OCI-M2 (cell line): ENCODE data around the gene PRKG2.

Experiments used
- DNase-seq: peaks from one replicate; lab custom pipeline; 2025; ENCODE audit not compliant: unreplicated experiment; lab: John Stamatoyannopoulos, UW

The PRKG2 gene

DNA sequence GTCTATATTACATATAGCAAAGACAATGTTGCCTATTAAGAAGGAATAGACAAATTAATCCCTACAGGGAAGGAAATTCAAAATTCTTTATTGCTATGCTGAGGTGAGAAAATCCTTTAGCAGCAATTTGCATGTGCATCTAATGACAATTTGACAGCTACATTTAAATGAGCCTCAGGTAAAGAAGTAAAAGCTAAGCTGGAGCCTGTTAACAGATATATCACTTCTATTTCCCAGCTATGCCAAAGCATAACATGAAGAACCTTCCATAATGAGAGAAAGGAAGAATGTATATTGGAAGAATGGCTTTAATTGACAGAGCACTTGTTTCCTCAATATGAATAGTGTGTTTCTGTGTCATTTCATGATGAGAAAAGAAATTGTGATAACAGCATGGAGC is 112.9 kb downstream of the PRKG2 start:
- no peak for DNase-seq

DNA sequence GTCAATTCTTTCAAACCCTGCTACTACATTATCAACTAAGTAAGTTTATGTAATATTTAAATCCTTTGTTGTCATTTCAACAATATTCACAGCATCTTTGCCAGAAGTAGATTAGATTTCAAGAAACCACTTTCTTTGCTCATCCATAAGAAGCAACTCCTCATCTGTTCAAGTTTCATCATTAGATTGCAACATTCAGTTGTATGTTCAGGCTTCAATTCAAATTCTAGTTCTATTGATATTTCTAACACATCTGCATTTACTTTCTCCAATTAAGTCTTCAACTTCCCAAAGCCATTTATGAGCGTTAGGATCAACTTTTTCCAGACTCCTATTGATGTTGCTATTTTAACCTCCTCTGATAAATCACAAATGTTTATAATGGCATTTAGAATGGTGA is 118.5 kb downstream of the PRKG2 start:
- DNase-seq: no peak

DNA sequence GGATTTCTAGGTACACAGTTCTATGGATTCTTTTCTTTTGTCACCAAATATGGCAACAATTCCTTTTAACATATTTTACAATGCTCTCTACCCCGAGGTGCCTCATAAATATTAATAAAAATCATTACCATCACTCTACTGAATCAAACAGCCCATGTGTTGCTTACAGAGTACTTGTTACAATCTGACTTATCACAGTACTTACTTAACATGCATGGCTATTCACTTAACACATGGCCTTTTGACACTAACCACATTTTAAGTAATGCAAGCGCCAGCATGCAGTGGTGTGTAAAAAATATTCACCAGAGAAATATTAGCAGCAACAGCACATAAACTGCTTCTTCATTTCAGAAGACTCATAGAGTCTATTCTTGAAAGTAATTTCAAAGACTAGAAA is 119.6 kb downstream of the PRKG2 start:
- no peak for DNase-seq

DNA sequence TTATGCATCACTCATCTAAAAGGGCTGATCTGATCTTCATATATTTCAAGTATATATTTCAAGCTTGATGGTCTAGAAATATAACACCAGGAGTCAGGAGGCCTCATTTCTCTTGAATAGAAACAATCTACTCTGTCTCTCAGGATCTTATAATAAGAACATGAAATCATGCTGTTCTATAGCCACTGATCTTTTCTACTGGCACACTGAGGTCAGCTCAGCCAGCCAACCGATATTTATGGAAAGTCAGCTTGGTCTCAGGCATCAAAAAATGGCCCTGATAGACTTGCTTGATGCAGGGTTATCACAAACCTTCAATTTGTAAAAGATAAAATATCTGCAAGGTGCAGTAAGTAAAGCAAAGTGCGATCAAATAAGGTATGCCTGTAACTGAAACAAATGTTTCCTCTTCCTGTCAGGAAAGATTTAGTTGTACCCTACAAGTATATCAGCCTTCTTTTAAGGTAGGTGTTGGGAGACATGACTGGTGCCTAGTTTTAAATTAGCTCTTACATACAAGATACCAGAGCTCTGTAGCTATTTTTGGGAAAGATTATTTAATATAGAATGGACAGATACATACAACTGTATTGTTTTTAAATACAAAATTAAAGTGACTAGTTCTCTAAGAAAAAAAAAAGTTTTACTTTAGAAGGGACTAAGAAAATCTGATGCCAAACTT is 121.2 kb downstream of the PRKG2 start:
- DNase-seq: no peak

DNA sequence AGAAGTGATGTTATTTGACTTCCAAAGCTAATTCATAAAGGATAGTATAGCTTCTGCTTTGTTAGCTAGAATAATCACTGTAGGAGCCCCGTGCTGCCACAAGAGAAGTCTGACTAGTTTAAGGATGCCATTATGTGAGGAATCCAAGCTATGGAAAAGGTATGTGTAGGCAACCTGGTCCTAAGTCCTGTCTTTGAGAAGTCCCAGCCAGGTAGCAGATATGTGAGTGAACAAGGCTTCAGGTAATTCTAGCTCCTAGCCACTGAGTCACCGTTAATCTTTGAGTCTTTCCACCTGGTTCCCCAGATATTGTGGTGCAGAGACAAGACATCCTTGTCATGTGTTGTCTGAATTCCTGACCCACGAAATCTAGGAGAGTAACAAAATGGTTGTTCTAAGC is 129.0 kb downstream of the PRKG2 start:
- DNase-seq: no peak

DNA sequence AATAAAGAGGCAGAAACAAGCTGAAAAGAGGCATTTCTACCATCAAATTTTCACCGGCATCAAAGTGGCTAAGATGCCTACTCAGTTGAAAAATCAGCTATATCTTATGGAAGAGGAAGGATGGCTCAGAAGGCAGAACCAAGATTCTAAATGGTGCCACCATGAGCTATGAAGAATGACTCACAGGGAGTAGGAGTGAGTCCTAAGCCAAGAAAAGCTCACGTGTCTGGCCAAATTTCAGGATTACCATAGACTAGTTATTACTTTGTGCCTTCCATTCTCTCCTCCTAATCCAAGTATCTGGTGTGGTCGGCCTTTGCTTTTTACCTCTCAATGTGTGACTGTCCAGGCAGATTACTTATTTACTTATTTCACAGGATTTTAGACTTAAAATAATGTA is 129.7 kb downstream of the PRKG2 start:
- no peak for DNase-seq

DNA sequence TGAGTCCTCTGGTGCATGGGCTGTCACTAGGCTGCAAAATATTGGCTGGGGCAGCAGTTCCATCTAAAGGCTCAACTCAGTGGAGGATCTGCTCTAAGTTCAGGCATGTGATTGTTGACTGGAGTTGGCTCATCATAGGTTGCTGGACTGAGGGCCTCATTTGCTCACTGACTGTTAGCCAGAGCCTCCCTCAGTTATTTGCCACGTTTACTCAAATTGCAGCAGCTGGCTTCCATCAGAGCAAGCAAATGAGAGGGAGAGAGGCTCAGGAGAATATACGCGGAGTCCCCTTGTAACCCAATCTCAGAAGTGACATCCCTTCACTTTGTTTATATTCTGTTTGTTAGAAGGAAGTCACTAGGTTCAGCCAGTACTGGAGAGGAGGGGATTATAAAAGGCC is 130.4 kb downstream of the PRKG2 start:
- no peak for DNase-seq

DNA sequence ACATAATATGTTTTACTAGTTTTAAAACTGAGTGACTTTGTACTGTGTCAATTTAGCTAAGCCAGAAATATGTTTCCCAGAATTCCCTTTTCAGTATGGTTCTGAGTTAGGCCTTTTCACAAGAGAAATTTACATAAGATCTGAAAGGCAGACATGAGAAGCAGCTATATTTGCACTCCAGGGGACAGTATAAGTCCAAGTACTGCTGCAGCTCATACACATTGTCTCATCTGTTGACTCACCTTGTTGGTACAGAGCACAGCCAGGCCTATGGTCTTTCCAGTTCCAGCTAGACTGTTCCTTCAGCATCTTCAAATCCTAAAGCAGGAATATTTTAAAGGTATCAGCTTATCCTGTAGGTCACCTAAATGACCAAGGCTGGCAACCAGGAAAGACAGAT is 131.0 kb downstream of the PRKG2 start:
- no peak for DNase-seq

DNA sequence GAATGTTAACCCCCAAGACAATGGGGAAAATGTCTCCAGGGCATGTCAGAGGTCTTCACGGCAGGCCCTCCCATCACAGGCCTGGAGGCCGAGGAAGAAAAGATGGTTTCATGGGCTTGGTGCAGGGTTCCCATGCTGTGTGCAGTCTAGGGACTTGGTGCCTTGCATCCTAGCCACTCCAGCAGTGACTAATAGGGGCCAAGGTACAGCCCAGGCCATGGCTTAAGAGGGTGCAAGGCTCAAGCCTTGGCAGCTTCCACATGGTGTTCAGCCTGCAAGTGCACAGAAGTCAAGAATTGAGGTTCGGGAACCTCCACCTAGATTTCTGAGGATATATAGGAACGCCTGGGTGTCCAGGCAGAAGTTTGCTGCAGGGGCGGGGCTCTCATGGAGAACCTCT is 133.9 kb downstream of the PRKG2 start:
- DNase-seq: no peak

DNA sequence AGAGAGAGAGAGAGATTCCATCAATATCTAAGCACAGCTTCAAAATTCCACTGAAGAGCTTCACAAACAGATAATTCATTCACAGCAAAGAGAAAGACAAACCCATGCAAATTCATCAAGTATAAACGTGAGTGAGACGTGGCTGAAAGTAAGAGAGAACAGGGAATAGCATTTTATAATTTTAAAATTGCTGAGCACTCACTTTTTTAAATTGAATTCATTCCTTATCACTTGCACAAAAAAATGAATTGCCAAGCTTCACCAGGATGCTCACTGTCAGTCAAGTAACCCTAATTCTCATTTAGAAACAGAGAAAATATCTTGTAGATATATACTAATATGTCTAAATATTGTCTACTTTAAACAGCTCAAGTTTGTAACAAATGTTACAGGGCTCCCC is 144.0 kb downstream of the PRKG2 start:
- DNase-seq: no peak

DNA sequence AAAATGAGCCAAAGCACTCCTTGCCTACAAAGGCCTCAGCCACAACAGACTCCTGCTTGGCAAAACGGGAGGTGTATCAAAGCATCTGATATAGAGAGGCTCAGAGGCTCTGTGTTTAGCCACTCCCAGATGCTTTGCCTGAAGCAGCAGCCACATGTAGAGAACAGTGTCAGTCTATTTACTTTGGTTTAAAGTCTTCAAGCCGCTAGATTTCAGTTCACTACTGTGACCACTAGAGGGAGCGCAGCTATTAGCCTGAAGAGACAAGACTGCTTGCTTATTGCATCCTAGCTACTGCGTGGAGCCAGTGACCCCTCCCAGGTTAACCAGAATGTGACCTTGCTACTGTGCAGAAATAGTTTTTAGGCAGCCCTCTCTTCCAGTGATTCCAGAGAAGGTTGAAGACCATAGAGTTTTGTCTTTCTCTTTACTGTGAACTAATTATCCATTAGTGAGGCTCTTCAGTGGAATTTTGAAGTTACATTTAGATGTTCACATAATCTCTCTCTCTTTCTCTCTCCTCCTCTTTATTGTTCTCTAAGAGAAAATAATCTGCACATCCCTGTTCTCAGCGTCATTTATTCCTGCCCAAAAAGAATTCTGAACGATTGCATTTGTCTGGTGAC is 145.2 kb downstream of the PRKG2 start:
- DNase-seq: peak; percentile 68

DNA sequence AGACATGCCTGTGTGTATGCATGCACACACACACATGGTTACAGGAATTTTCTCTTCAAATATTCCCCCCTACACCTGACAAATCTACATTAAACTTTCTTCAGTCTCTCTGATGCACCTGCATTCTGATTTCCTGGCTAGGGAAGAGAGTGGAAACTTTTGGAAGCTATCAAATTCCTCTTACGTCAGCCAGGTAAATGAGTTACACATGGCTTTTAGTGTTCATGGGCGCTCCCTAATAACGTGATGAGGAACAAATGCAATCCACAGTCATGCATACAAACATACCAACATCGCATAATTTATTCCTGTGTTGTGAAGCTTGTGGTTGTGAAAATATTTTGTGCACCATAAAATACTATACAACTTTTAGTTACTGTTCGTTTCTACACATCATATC is 149.6 kb downstream of the PRKG2 start:
- DNase-seq: no peak

DNA sequence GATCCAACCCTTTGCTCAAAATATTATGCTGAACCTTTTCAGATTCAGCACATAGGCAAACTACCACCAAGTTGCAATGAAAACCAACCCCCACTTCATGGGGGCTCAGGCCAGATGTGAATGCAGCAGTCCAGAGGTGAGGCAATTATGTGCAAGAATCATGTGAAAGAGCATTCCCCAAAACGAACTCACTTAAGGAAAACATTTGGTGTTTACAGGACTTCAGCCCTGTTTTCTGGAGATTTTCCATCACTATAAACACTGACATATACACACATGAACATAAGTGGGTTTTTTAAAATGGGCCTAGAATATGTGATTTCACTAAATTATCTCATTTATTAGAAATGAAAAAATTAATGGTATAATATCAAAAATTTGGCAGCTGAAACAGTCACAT is 153.0 kb downstream of the PRKG2 start:
- DNase-seq: no peak

DNA sequence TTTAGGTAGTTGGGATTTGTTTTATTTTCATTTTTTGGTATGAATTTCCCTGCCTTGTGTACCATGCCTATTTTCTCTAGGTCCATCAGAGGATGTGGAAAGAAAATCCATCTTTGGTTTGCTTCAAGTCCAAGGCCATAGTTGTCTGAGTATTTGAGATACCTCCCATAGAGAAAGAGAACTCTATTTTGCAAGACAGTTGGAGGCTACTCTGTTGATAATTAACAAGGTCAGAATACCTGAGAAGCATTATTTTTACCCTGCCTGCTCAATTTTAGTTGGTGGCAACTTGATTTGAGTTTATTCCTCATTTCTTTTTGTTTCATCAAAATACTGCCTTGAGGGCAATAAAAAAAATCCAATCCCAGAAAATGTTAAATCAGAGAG is 153.7 kb downstream of the PRKG2 start:
- DNase-seq: no peak

DNA sequence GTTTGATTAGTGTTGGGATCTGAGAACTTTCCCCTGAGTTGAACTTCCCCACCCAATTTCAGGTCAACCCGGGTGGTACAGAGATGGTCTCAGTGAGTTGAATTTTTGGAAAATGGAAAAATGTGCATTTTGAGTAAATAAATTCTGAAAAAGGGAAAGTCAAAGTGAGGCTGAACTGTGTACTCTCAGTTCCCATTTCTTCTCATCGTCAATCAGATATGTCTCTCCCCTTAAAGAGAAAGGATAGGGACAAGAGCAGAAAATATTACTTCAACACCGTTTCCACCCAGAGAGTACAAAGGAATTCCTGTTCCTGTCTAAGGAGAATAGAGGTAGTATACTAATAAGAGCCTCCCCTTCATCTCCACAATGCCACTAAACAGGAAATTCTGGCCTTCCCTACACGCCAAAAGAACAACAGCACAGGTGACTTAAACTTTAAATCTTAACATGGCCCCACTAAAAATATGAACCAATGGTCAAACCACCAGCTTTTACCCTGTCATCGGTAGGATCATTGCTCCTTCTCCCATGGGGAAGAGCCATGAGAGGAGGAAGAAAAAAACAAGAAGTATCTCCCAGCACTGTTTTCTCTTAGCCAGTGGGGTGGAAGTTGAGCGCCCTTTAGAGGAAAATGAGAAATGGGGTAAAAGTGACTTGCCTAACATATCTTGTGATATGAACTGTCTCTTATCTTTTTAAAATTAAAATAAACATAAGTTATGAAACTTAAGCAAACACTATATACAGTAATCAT is 154.3 kb downstream of the PRKG2 start:
- no peak for DNase-seq

DNA sequence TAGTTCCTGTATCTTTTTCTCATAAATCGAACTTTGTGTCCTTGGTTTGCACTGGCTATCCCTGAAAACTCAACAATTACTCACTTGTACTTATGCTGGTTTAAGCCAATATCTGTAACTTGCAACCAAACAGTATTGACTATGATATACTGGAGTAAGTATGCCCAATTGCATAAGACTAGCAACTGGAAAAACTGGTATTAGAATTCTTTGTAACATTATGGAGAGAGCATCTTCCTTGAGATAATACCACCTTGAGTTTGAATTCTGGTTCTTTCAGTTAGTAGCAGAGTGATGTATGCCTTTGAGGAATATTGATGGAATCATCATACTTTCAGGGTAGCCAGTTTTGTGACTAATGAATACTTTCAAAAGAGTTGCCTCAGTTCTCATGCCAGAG is 156.4 kb downstream of the PRKG2 start:
- DNase-seq: no peak

DNA sequence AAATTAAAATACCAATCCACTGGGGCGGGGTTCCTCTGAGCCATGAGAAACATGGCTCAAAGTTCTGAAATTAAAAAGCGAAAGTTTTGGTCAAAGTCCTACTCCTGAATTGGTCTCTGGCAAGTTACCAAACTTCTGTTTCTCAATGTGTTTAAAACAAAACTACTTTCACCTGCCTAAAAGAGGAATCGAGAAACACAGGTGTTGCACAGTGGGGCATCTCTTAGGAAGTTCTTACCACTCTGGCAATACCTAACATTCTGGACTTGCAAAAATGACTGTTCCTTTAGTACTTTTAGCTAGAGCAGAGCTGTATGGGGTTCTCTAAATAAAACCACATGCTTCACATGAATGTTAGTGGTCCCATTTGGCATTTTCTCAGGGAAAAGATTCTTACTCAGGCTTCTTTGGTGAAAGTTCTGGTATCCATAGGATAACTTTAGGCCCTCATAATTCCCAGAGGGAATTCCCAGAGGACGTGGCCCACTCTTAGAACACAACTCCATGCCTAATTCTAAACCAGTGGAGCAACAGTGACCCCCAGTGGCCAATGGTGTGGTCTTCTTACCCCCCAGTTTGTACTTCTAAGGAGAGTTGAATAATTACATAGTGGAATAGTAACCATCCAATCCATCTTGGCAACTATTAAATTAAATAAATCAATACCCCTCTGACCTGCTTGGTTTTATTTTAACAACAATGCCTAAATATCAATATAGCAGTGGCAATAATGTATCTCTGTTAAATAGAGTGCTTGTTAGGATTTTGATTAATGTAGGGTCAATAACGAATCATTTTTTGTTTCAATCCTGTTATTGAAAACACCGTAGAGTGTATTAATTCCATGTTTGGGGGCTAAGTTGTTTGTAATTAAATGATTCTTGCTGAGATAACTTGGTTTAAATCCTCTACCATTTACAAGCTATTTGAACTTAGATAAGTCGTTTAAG is 162.6 kb downstream of the PRKG2 start:
- DNase-seq: peak; percentile 59

DNA sequence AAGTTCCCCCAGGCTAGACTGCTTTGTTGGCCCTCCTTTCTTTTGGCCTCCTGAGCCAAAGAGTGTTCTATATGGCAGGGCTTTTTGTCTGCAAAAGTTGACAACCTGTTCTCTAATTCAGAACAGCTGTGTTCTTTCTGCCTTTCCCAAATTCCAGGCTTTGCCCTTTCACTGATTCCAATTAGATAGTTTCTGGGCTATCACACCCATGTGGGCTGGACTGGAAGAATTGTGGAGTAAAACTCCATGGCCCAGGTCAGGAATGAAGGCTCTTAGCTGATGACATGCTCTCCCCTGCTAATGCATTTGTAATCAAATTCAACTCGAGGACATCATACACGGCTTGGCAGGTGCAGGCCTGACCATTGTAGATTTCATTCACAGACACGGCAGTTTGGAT is 165.1 kb downstream of the PRKG2 start:
- no peak for DNase-seq

DNA sequence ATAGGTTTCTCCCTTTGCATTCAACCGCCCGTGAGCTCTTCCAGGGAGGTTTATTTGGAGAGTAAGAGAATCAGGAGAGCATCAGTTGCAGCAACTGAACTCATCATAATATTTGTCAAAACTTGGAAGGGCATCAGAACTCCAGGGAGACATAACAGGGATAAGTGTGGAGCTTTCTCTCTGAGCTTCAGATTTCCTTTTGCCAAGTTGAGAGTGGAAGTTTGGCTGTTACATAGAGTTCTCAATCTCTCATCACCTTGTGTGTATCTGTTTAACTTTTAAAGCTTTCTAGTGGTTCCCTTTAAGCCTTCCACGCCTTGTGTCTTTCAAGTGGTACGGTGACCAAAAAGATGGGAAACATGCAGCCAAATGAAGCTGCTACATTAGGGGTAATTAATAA is 165.7 kb downstream of the PRKG2 start:
- DNase-seq: no peak

DNA sequence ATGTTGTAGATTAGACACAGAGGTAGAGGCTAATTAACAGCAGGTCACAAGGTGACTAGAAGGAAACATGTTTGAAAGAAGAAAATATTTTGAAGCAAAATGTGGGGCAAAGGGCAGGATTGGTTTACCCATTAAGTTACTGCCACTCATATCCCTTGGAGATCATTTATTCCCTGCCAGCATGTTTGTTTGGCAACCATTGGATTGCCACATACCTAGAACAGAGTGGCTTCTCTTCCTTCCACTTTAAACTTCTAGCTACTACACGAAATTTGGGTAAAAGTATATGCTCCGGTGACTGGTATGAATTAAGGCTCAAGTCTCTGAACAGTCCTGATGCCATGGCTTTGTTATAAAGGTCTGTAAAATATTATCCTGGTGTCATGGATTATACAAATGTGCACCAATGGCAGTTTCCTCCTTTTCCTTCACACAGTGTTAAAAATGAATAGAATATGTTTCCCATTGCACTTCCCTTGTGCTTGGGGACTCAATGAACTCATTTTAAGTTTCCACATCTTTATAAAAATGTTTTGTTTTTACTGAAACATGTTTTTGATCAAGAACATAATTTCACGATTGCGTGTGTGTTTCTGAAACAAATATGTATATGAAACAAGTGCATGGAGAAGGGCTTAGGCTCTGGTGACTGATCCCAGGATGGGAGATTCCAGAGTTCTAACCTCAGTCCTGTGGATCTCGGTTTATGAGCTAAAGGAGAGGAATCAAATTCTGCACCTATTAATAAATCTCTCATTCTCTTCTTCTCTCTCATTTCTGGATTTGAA is 172.2 kb downstream of the PRKG2 start:
- no peak for DNase-seq
